ENCODE results near the gene GRB2. TPM values are rescaled to one million over a fixed set of nuclear protein-coding genes. Genes with fewer than 3 reads are reported as not detected.
A peak's percentile ranks its signal among the peaks of the same experiment; 100 is the strongest.

GRB2 gene
- total and polyA plus RNA-seq, 5 donors, result 66.7 to 150 (median 114) TPM

DNA sequence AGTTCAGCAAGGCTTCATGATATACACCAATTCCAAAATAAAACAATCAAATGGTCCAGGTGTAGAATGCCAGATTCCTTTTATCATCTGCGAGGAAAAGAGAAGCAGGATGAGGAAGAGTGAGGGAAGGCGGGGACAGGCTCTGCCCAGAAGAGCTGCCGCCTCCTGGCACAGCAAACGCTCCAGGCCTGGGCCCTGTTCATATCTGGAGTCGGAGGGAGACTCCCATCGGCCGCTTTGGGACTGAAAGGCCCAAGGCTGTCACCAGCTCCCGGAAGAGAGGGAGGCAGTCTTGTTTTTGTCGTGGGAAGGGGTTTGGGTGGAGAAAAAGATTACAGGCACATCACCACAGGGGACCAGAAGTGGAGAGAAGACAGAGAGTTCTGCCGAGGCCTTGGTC lies 87.3 kb downstream of the GRB2 start:
- 53% methylated on average over 10 of the region's 10 CpGs for WGBS
- ATAC-seq (peak in 1 of 2 donors; percentile 36), DNase-seq (peak; percentile 50 to 72 (median 63))
- Histone ChIP-seq H3K4me1 (ENCODE audit: control insufficient read depth, insufficient read depth, low read length) (peaks cover 2% of the 10 kb centered on the region), H3K27me3 (ENCODE audit: control insufficient read depth, insufficient read depth) (no peaks in the 10 kb centered on the region), H3K27ac (ENCODE audit: low read length) (no peak overlapping the region), H3K9me3 (ENCODE audit: control insufficient read depth, low read length) (no peaks in the 10 kb centered on the region), H3K4me3 (ENCODE audit: low read length) (no peak overlapping the region)
- intact Hi-C loops (cut with DNase I), result no loop called here

- intact Hi-C loops (cut with DNase I), result no loop called here
- Histone ChIP-seq H3K27me3 (ENCODE audit: control insufficient read depth, insufficient read depth) (no peaks in the 10 kb centered on the region), H3K9me3 (ENCODE audit: control insufficient read depth, low read length) (no peaks in the 10 kb centered on the region), H3K27ac (ENCODE audit: low read length) (no peak overlapping the region), H3K4me3 (ENCODE audit: low read length) (no peak overlapping the region), H3K4me1 (ENCODE audit: control insufficient read depth, insufficient read depth, low read length) (no peaks in the 10 kb centered on the region)
- DNase-seq (peak in 2 of 3 donors; percentile 34 to 67), ATAC-seq (no peak)
- 75% methylated on average over 11 of the region's 11 CpGs for WGBS
Observed at GRCh38 chr17:75317671-75318070, 87.8 kb downstream of the GRB2 start.

DNA sequence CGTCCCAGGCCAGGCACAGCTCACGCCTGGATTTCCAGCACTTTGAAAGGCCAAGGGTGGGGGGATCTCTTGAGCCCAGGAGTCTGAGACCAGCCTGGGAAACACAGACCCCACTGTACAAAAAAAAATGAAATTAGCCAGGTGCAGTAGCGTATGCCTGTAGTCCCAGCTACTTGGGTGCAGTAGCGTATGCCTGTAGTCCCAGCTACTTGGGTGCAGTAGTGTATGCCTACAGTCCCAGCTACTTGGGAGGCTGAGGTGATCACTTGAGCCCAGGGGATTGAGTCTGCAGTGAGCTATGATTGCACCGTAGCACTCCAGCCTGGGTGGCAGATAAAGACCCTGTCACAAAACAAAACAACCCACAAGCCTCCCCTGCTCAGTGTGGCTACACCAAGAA lies 89.2 kb downstream of the GRB2 start:
- ATAC-seq (no peak), DNase-seq (no peak)
- Histone ChIP-seq H3K27ac (ENCODE audit: low read length) (no peak overlapping the region), H3K4me1 (ENCODE audit: control insufficient read depth, insufficient read depth, low read length) (no peaks in the 10 kb centered on the region), H3K4me3 (ENCODE audit: low read length) (no peak overlapping the region), H3K9me3 (ENCODE audit: control insufficient read depth, low read length) (no peaks in the 10 kb centered on the region), H3K27me3 (ENCODE audit: control insufficient read depth, insufficient read depth) (no peaks in the 10 kb centered on the region)
- 85% methylated on average over 5 of the region's 5 CpGs for WGBS
- intact Hi-C loops (cut with DNase I), result no loop called here

- H3K9me3 ChIP-seq (ENCODE audit: control insufficient read depth, low read length), result no peaks in the 10 kb centered on the region
- ATAC-seq (no peak), DNase-seq (no peak)
- H3K27ac ChIP-seq (ENCODE audit: low read length), result no peak overlapping the region
- no peak overlapping the region for H3K4me3 ChIP-seq (ENCODE audit: low read length)
- WGBS, result 81% methylated on average over 19 of the region's 19 CpGs
- intact Hi-C loops (cut with DNase I), result no loop called here
- H3K4me1 ChIP-seq (ENCODE audit: control insufficient read depth, insufficient read depth, low read length), result no peaks in the 10 kb centered on the region
- H3K27me3 ChIP-seq (ENCODE audit: control insufficient read depth, insufficient read depth), result no peaks in the 10 kb centered on the region
Observed at GRCh38 chr17:75315541-75316243, 89.8 kb downstream of the GRB2 start.

DNA sequence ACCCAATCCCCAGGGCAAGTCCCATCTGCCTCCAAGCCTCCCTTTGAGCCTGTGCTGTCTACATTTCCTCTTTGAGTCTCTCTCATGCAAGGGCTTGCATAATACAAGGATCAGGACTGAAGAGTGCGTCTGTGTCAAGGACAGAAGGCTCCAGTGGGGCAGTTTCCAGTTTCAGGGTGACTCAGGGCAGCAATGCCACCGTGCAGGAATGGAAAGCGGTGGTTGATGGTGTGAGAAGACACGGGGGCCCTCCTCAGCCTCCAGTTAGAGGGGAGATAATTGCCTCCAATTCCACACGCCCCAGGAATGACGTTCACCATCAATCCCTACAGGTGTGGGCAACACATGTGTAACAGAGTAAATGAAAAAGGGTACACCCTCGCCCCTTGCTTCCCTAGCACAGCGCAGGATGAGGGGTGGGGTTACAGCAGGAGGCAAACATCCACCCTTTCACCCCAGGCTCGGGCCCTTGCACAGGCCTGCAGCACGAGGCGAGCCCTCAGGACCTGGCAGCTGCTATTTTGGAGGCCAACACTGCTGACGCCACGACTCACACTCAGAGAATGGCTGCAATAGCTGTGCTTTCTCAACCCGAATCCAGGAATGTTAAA lies 91.4 kb downstream of the GRB2 start:
- Histone ChIP-seq H3K4me1 (ENCODE audit: control insufficient read depth, insufficient read depth, low read length) (peaks cover 2% of the 10 kb centered on the region), H3K9me3 (ENCODE audit: control insufficient read depth, low read length) (no peaks in the 10 kb centered on the region), H3K27me3 (ENCODE audit: control insufficient read depth, insufficient read depth) (no peaks in the 10 kb centered on the region), H3K27ac (ENCODE audit: low read length) (peak overlapping the region; percentile 78), H3K4me3 (ENCODE audit: low read length) (no peak overlapping the region)
- ATAC-seq, result peak; percentile 34 to 49
- intact Hi-C loops (cut with DNase I), result no loop called here
- 79% methylated on average over 14 of the region's 14 CpGs for WGBS
- DNase-seq, result peak in 2 of 3 donors; percentile 33 to 69

GRCh38 chr17:75308732-75309629 lies 96.5 kb downstream of the GRB2 start:
- 70% methylated on average over 20 of the region's 20 CpGs for WGBS
- Histone ChIP-seq H3K4me3 (ENCODE audit: low read length) (no peak overlapping the region), H3K27me3 (ENCODE audit: control insufficient read depth, insufficient read depth) (no peaks in the 10 kb centered on the region), H3K9me3 (ENCODE audit: control insufficient read depth, low read length) (no peaks in the 10 kb centered on the region), H3K4me1 (ENCODE audit: control insufficient read depth, insufficient read depth, low read length) (peaks cover 2% of the 10 kb centered on the region), H3K27ac (ENCODE audit: low read length) (peak overlapping the region; percentile 24)
- peak; percentile 66 to 70 for ATAC-seq
- intact Hi-C loops (cut with DNase I), result no loop called here
- DNase-seq, result peak; percentile 38 to 66 (median 60)

- intact Hi-C loops (cut with DNase I), result no loop called here
- 85% methylated on average over 13 of the region's 13 CpGs for WGBS
- Histone ChIP-seq H3K4me1 (ENCODE audit: control insufficient read depth, insufficient read depth, low read length) (peaks cover 2% of the 10 kb centered on the region), H3K4me3 (ENCODE audit: low read length) (no peak overlapping the region), H3K9me3 (ENCODE audit: control insufficient read depth, low read length) (no peaks in the 10 kb centered on the region), H3K27me3 (ENCODE audit: control insufficient read depth, insufficient read depth) (no peaks in the 10 kb centered on the region), H3K27ac (ENCODE audit: low read length) (peak overlapping the region; percentile 24)
- DNase-seq, result no peak
- ATAC-seq, result no peak
Observed at GRCh38 chr17:75307957-75308731, 97.3 kb downstream of the GRB2 start.

DNA sequence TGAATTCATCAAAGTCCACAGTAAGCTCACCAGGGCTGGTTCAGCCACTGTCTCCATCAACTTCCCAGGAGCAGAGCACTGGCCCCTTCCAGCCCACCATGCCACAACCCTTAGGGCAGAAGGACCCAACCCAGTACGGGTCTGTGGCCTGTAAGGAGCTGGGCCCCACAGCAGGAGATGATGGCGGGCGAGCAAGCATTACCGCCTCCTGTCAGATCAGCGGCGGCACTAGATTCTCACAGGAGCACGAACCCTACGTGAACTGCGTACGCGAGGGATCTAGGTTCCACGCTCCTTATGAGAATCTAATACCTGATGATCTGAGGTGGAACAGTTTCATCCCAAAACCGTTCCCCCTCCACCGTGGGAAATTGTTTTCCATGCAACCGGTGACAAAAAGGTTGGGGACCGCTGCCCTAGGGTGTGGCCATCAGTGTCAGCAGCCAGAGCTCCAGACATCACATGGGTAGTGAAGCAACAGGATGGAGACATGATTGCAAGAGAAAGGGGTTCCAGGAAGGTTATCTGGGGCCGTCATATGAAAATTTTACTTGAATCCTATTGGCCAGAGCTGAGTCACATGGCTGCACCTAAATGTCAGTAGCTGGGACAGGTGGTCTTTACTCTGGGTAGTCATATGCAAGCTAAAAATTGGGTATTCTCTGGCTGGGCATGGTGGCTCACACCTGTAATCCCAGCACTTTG lies 103.8 kb downstream of the GRB2 start:
- no peak overlapping the region for H3K4me3 ChIP-seq (ENCODE audit: low read length)
- no peak overlapping the region for H3K27ac ChIP-seq (ENCODE audit: low read length)
- no peaks in the 10 kb centered on the region for H3K27me3 ChIP-seq (ENCODE audit: control insufficient read depth, insufficient read depth)
- WGBS, result 85% methylated on average over 17 of the region's 17 CpGs
- peak in 1 of 2 donors; percentile 42 for ATAC-seq
- intact Hi-C loops (cut with DNase I), result no loop called here
- DNase-seq, result no peak
- no peaks in the 10 kb centered on the region for H3K9me3 ChIP-seq (ENCODE audit: control insufficient read depth, low read length)
- H3K4me1 ChIP-seq (ENCODE audit: control insufficient read depth, insufficient read depth, low read length), result no peaks in the 10 kb centered on the region

DNA sequence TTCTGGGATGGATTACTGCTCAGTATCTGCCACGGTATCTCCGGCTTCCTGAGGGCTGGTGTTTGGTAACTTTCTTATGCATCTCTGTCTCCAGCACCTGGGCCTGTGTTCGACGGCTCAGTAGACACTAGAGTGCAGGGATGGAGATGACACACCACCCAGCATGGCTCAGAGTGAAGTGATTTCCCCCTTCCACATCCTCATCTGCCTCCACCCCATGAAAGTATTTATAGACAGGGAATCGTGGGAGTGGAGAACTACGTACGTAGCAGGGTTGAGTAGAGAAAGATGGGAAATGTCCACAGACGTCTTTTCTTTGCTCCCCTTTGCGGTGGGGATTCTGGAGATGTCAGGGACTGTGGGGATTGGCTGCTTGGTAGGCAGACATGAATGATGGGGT lies 104.4 kb downstream of the GRB2 start:
- H3K4me3 ChIP-seq (ENCODE audit: low read length), result no peak overlapping the region
- WGBS, result 65% methylated on average over 9 of the region's 9 CpGs
- no peak overlapping the region for H3K27ac ChIP-seq (ENCODE audit: low read length)
- no peak for DNase-seq
- no peaks in the 10 kb centered on the region for H3K9me3 ChIP-seq (ENCODE audit: control insufficient read depth, low read length)
- H3K4me1 ChIP-seq (ENCODE audit: control insufficient read depth, insufficient read depth, low read length), result no peaks in the 10 kb centered on the region
- no peaks in the 10 kb centered on the region for H3K27me3 ChIP-seq (ENCODE audit: control insufficient read depth, insufficient read depth)
- ATAC-seq, result peak in 1 of 2 donors; percentile 41
- intact Hi-C loops (cut with DNase I), result no loop called here

GRCh38 chr17:75300280-75300679 lies 105.2 kb downstream of the GRB2 start:
- DNase-seq (no peak), ATAC-seq (no peak)
- Histone ChIP-seq H3K27me3 (ENCODE audit: control insufficient read depth, insufficient read depth) (no peaks in the 10 kb centered on the region), H3K4me3 (ENCODE audit: low read length) (no peak overlapping the region), H3K9me3 (ENCODE audit: control insufficient read depth, low read length) (no peaks in the 10 kb centered on the region), H3K27ac (ENCODE audit: low read length) (no peak overlapping the region), H3K4me1 (ENCODE audit: control insufficient read depth, insufficient read depth, low read length) (no peaks in the 10 kb centered on the region)
- intact Hi-C loops (cut with DNase I), result no loop called here
- 77% methylated on average over 7 of the region's 7 CpGs for WGBS
